ENCODE results near the gene FRMD4A.

Gene FRMD4A

DNA sequence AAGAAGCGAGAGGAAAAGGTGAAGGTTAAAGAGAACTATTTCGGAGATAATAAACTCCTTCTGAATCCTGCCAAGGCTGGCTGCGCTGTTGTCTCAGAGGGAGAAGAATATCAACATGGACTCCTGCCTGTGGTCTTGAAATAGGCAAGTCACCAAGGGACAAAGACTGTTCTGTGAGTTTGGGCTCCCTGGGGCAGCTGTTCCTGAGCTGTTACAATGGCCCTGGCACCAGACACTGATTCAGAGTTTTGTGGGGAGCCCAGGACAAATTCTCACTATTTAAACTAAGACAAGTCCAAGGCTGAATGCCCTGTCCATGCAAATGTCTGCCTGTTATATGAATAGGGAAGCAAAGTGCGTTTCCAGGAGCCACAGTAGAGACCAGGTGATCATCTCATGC is 662.6 kb downstream of the FRMD4A start:
- DNase-seq (ENCODE audit: low read depth) = no peak

DNA sequence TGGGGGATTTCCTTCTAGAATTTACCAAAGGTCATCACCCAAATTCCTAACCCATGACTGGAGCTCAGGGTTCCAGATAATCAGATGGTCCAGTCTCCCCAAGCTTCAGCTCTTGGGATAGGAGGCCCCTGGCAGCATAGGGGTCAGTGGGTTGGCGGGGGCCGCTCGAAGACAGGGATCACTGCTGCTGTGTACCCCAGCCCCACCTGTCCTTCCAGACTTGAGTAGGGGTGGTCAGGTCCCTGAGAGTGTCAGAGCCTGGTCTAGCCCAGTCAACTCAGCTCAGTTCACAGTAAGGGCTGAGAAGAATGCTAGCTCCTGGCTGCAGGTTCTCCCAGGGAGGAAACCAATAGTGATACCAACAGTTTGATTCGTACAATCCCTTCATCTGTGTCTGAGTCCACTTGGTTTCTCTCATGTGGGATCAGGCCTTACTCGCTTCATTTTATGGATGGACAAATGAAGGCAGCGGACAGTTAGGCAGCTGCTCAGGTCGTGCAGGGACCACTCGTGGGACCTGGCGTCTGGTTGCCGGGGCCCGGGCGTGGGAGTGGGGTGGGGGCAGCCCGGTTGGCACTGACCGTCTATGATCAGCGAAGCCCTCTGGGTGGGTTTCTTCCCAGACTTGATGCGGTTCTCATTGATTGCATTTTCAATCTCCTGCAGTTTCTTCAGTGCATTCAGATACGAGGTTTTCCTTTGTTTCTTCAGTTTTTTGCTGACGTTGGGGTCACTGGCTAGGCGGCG is 665.0 kb downstream of the FRMD4A start:
- DNase-seq (ENCODE audit: low read depth) = no peak

DNA sequence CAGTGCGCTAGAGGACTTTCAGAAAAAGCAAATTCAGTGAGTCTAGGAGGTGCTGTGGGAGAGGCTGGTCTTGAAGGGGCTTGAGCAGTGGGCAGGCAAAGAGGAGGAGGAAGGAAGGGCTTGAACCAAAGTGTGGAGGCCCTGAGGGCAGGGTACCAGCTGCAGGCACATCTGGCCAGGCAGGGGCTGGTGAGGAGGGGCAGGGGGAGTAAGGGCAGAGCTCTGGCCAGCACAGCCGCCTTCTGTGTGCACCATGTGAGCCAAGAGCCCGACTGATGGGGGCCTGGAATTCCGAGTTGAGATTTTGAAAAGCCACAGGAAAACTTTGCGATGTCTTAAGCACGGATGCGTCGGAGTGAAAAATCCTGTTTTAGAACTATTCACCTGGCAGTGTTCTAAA is 669.5 kb downstream of the FRMD4A start:
- no peak for DNase-seq (ENCODE audit: low read depth)

DNA sequence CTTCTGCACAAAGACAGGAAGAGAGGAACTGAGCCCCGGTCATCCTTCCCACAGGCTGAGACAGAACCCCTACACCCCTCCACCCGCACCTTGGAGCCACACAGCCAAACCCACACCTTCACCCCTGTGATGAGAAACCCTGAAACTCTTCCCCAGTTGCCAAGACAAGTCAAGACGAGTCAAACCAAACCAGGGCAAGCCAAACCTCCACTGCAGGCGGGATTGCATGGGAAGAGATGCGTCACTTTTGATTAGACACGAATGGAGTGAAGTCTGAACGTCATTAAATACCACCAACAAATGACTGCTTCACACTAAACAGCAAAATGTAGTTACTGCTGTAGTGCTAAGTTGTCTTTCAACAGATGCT is 670.2 kb downstream of the FRMD4A start:
- no peak for DNase-seq (ENCODE audit: low read depth)

DNA sequence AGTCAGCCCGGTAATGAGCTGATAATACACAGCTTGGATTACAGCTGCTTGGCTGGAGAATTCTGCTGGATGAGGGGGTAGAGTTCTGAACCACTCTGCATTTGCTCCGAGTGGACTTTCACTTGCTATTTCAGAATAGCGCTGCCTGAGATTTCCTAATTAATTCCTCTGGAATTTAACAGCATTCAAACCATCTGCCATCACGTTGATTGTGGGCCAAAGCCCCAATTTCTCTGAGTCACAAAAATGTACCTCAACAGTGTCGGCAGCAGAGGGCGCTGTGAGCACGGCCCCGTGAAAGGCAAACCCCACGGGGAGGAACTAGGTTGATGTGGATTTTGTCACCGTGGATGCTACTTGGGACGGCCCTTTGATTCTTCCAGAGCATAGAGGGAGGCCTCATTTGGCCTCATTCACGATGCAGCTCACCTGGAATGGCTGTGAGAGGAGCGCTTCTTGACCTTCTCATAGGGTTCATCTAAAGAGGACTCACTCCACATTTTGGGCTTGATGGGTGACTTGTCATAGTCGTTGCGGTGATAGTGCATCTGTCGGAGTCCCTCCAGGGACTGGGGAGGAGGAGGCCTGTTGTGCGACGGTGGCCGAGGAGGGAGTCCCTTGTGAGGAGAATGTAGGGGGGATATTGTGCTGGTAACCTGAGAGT is 670.7 kb downstream of the FRMD4A start:
- peak; percentile 34 for DNase-seq (ENCODE audit: low read depth)

DNA sequence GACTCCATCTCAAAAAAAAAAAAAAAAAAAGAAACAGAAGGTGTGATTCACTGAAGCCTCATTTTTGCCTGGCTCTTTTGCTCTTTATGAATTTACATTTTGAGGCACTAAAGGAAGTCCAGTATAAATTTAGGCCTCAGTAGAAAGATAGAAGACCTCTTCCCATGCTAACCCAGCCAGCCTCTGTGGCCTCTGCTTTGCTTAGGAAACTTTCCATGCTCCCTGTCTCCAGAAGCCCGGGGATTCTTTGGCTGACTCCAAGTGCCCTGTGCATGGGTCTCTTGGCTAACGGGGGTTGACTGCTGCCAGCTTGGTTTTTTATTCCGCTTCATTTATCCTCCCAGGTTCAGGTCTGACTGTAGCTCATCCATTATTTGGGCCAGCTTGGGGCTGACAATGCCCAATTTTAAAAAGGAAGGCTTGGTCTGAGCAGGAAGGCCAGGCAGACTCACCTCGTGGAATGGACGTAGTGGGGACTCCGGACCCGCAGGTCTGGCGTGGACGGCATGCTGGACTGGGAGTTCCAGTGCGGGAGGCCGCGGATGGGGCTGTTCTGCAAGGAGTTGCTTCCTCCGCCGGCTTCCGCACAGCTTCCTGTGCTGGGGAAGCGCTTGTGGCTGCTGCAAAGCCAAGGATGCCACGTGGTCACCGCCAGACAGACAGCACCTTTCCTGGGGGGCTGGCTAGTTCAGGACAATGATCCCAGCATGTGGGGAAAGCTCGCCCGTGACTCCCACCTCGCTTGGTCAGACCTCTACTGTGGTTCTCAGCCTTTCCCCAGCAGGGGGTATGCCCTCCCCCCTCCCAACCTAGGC is 671.6 kb downstream of the FRMD4A start:
- DNase-seq (ENCODE audit: low read depth) = no peak

DNA sequence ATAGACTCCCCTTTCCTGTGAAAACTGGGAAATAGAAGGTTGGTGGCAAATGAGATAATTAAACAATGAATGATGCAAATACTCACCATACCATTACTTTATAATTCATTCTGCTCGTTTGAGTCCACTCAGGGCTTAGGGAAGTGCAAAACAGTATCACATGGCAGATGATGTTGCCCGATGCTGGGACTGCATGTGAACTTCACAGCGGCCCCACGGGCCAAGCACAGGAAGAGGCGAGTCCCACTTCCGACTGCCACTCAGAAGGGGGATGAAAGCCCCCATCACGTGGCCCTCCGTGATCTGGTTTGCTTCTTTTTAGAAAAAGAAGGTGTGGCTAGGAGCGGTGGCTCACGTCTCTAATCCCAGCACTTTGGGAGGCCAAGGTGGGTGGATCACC is 672.5 kb downstream of the FRMD4A start:
- DNase-seq (ENCODE audit: low read depth) = no peak

DNA sequence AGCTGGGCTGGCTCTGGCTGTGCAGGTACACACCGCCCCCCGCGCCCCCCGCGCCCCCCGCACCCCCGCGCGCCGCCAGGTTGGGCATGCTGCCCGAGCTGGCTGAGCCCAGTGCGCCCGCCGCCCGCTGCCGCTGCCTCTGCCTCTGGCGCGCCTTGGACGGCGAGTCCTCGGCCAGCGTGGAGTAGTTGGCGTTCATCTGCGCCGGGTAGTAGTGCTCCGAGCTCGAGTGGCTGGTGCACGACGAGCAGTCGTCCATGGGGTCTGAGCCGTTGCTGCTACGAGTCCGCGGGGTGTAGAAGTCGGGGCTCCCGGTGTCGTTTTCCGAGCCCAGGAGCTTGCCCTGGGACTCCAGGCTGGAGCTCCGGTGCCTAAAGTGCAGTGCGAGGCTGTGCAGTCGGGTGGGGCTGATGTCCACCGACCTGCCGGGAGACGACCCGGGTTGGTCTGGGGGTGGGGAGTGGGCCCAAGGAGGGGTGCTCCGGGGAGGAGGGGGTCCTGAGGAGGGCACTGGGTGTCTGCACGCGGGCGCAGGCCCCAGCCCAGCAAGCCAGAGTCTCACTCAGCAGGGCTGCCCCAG is 673.5 kb downstream of the FRMD4A start:
- DNase-seq (ENCODE audit: low read depth) = no peak

DNA sequence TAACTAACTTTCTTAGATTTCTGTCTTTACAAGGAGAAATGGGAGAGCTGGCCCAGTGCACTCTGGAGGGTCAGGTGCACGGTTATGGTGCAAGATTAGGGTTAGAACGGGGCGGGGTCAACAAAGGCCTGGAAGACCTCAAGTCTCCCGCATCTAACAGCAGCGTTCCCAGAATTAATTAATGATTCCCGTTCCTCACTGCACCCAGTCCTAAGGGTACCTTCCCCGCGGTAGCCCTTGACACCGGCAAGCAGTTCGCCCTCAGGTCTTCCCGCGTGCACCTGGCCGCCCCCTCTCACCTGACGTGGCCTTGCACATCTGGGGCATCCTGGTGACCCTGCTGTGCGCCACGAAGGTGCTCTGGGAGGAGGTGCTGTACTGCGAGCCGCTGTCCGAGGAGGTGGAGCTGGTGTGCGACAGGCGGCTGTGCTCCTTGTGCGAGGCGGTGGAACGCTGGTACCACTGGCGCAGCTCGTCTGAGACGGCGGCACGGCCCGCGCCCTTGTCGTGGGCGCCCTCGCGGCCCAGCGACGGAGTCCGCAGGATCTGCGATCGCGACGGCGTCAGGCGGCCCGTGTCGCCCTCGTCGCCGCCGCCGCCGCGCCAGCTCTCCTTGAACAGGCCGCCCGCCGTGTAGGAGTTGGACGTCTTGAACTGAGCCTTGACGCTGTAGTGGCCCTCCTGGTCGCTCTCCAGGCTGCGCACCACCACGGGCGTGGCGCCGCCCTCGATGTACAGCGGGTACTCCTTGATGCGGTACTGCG is 674.2 kb downstream of the FRMD4A start:
- no peak for DNase-seq (ENCODE audit: low read depth)

DNA sequence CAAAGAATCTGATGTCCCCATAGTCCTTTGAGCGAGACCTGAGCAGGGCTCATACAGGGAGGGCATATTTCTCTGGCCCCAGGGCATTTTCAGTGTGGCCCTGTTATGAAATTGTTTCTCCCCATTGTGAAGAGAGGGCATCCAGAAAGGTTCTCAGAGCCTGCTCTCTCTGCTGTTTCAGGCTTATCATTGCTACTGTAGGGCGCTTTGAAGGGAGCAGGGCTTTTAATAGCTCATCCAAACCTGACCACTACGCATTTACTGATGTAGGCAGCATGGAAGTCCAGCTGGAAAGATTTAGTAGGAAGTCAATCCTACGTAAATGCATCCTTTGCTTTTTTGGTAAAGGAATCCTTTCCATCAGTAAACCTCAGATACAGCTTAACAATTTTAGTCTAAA is 675.9 kb downstream of the FRMD4A start:
- no peak for DNase-seq (ENCODE audit: low read depth)

DNA sequence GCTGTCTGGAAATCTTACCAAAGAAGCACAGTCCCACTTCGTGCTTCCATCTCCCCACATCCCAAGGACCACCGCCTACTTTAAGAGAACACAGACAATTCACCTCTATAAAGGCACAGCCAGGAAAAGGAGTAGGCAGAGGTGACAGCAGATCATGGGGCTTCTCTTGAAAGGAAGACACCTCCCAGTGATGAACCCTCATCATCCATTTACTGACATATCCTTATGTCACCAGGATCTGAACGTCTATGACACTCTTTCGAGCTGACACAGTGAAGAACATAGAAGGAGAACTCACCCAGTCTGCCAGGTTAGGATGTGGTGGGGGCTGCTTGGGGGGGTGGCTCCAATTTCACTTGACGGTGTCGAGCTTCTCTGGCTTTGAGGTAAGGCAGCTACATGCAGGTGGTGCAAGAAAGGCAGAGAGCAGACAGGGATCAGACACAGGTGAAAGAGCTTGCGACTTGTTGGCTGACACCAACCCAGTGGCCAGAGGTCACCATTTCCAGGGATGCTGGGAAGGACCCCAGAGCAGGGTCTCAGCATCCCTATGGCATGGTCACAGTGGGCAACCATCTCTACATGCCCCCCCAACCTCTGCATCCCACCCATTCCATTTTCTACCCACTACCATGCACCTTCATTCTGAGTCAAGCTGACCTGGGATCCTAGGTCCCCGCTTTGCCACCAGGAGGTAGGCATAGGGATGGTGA is 676.5 kb downstream of the FRMD4A start:
- DNase-seq (ENCODE audit: low read depth) = no peak

DNA sequence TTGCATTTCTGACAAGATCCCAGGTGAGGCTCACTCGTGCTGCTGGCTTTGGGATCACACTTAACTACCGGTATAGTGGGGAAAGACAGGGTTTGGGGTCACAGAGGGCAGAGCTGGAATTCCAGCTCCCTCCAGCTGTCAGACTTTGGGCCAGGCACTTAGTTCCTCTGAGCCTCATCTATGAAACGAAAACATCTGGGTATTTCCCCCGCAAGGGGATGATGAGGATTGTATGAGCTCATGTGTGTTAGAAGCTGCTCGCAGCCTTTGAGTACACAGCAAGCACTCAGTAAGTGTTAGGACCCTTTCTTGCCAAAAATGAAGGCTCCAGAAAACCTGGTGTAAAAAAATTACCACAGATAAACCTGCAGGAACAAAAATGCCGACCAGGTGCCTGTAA is 677.9 kb downstream of the FRMD4A start:
- DNase-seq (ENCODE audit: low read depth) = no peak

DNA sequence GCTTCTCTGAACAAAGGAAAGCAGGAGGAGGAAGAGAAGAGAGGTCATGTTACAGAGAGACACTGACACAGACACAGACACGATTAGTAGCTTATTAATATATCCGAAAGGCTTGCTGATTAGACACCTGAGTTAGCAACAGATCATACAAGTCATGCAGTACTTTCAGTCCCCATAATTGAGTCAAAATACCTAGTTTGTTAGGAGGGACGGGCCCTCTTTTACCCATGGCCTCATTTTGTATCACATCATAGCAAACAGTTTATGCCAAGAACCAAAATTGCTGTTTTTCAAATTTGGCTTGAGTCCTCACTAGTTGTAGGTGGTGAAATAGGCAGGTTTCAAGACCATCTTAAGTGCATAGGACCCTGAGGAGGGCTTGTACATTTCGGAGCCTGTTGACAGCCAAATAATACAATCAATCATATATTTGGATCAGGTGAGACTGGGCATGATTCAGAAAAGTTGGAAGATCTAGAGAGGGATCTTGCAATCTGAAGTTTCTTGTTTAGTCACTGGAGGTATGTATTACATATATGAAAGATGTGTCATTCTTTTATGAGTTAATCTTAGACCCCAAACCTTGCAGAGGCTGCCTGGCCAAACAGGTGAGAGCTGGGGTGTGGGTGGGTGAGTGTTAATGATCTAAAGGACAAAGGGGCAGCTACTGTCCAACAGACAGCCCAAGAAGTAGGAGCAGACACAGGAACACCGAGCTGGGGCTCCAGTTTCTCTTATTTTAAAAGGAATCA is 678.6 kb downstream of the FRMD4A start:
- DNase-seq (ENCODE audit: low read depth) = no peak

DNA sequence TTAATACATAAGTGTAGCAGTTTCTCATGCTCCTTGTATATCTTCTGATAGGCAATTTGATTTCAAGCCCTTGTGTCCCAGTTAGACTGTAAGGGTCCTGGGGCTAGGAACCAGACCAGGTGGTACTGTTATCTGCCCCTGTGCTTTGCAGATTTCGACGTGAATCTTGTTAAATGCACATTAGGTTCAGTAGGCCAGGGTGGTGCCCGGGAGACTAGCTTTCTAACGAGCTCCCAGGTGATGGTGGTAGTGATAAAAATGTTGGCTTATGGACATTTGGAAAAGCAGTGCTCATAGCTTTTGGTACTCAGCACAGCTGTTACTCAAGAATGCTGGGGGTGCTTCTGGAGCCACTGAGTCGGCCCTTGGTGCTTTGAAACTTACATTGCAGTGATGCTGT is 679.8 kb downstream of the FRMD4A start:
- DNase-seq (ENCODE audit: low read depth) = no peak

DNA sequence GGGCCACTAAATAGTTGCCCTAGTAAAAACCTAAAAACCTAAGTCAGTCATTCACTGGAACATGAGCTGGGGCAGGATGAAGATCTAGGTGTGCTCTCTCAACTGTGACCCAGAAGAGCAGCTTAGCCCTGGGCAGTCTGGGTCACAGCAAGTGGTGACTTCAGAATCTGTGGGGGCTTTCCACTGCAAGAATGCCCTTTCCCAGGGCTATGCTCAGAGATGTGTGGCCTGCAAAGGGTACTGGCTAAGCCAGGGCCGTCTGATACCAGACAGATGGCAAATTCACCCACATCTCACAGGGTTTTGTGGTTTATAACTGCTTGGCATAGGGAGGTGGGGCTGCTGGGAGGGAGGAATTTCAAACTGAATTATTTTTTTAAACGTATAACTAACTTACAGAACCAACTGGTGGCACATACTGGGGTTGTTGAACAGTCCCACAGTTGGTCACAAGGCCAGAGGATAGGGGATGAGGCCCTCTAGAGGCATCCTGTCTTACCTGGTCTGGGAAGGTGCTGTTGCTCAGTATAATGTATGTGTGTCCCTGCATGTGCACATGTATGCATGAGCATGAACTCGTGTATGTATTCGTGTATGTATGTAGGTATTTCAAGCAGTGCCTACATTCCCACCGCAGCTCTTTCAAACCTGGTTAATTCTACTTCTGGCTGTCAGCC is 680.7 kb downstream of the FRMD4A start:
- DNase-seq (ENCODE audit: low read depth) = no peak

DNA sequence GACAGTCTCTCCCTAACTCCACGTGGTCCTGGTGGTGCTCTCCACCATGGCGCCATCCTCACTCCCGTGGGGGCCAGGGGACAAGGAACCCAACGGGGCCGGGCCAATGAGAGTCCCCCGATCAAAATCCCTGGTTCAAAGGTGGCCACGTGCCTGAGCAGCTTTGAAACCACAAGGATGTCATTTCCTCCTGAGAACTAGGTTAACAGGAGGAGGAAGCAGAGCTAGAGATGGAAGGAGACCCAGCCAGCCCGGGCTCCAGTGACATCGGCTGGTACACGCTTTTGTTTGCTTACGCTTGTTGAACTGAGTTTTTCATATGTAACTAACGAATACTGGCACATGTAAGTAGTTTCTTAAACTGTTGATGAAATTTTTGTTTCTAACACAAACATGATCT is 682.3 kb downstream of the FRMD4A start:
- no peak for DNase-seq (ENCODE audit: low read depth)

DNA sequence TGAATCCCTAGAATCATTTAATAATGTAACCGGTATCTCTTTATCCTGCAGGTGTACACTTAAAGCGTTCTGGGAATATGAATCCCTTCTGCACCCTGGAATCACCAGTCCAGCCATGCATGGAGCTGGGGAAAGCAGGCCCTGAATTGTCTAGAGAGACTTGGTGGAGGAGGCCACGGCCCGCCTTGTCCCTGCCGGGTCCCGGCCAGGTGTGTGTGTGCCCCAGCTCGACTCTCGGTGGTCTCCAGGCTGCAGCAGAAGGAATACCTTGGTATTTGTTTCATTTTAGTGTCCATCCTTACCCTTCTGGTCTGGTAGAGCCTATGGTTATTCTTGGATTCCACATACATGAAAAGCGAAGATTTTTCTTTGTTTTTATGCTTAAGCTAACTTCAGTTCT is 685.9 kb downstream of the FRMD4A start:
- DNase-seq (ENCODE audit: low read depth) = no peak

DNA sequence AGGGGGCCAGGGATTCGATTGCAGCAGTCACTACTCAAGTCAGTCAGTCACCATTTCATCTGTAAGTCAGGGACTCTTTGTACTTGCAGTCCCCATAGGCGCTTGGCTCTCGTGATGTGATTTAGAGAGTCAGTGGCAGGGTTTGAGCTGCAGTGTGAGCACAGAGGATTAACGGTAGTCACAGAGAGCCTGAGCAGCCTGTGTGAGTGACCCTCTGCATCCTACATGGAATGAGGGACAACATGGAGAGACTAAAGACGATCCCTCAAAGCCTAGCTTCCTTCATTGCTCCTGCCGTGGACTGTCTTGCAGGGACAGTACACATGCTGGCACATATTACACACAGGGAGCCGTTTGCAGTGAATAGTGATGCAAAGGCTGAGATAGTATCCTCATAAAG is 687.7 kb downstream of the FRMD4A start:
- DNase-seq (ENCODE audit: low read depth) = no peak

DNA sequence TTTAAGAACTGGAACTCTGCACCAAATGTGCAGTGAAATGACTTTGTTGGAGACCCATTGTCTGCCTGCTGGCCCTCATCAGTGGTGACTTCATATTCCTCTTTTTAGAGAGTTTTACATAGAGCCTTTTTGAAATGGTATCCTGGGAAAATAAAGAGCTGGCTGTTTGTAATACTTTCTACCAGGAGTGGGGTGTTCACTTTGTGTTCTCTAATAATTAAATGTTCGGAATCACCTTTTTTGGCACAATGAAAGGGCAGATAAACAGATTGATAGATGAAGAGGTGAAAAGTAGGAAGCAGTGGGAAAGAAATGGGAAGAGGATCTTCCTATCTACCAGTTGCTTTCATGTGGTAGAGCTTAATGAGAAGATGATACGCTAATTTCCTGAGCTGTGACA is 688.4 kb downstream of the FRMD4A start:
- no peak for DNase-seq (ENCODE audit: low read depth)

DNA sequence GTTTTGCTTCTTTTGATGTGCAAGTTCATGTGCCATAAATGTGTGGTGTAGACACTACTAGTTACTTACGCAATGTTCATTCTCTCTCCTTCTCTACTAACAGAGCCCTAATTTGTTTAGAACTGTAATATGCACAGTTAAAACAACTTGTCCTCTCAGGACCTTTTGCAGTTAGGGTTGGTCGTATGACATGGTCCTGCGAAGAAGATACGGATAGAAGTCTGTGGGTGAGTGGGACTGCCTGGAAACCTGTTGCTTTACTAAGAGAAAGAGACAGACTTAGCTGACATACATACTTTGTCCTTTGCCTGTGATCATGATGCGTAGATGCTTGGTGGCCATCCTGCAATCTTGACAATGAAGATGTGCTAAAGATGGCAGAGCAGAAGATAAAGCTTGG is 692.8 kb downstream of the FRMD4A start:
- no peak for DNase-seq (ENCODE audit: low read depth)

Measured in stimulated activated CD8-positive, alpha-beta memory T cell treated with anti-CD3 and anti-CD28 coated beads, Interleukin-12 subunit alpha, Interleukin-12 subunit beta, amount 100 ng/mL, for 4 hours (primary cell).